GM03348 (cell line): ENCODE data around the gene ABHD12.
"Not testable (repeated sequence)": the region's sequence is repeated elsewhere in the genome, so short reads cannot be mapped to it uniquely, and the experiment has no call there.

Experiments used
- DNase-seq: peaks from one replicate; pipeline ENCODE4 v3.0.0; 2012; ENCODE audit warnings: low spot score

ABHD12 gene

DNA sequence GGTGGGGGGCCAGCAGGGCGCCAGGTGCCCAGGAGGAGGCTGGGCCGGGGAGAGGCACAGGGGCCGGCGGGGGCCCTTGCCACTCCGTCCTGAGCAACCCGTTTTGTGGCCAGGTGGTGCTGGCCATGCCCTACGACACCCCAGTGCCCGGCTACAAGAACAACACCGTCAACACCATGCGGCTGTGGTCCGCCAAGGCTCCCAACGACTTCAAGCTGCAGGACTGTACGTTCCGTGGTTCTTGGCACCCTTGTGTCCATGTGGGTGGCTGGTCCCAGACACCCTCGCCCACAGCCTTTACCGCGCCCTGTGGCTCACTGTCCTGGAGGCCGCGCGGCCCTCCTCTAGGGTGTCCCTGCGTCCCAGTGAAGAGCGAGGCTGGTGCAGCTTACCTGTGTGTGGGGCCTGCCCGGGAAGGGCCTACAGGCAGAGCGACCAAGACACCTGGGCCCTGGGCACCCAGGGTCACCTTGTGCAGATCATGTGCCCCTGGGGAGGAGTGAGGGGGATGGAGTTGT is 114.0 kb downstream of the ABHD12 start:
- no peak for DNase-seq

DNA sequence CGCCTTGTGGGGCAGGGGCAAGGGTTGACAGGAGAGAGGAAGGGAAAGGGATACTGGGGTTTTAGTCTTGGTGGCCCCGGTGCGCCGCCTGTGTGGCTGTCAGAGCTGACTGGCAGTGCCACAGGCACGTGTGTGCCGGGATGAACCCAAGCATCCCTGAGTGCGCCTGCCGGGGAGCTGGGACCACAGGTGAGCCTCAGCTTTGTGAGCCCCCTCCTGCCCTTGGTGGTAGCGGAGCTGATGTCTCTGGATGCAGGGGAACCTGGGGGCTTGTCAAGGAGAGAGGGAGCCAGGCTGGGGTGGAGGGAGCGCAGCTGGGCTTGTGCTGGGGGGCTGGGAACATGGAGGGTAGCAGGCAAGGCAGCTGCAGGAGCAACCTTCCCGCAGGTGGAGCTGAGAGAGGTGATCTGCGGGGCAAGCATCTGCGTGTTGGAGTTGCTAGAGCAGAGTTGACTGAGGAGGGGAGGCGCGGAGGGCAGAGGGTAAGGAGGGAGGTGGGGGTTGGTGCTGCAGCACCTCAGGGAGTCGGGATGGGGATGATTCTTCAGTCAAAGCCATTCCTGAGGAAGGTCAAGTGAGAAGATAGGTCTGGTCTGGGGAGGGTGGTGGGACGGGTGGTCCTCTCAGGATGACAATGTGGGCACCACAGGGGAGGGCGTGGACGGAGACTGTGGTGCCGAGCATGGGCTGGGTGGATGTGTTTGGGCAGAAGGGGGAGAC is 114.7 kb downstream of the ABHD12 start:
- DNase-seq = no peak

DNA sequence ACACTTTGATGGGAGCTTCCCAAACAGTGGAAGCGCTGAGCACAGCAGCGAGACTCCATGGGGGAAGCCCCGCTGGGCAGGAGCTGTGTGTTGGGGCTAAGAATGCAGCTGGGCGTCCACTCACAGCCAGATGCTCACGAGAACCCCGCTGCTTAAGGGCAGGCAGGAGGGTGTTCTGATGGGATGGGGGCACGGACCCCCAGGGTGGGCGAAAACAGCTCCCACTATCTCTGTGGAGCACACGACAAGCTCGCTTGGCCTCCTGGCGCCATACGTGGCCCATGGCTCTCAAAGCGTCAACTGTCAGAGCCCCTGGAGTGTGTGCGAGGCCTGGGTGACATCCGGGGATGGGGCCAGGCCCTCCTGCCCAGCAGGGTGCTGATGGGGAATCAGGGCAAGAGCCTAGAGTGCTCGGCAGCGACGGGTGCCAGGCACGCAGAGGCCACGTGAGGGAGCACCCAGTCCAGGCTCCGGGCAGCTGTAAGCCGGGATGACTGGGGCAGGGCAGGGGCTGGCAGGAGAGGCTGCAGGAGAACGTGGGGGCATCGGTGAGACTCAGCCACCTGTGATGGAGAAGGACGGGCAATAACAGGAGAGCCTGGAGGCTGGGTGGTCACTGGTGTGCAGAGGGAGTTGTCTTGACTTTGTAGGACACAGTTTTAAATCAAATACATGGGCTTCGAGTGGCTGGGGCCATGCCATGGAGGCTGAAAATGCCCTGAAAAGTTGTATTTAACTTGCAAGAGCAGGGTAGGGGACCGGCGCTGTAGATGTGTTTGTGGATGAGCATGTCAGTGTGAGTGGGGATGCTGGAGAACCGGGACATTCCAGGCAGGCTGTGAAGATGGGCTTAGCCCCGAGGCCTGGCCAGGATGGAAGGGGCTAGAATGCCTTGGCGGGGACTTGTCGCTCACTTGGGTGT is 115.5 kb downstream of the ABHD12 start:
- DNase-seq = no peak

DNA sequence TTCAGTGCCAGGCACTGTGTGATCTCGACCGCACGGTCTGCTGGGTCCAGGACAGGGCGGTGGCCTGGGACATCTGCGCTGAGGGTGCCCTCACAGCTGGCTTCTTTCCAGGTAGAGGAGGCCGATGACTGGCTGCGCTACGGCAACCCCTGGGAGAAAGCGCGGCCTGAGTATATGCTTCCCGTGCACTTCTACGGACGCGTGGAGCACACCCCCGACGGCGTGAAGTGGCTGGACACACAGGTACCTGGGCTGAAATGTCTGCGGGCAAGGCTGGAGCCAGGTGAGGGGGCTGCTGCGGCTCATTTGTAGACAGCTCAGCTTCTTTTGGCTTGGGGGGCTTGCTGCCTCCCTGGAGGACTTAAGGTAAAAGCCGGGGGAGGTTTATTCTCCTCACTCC is 116.2 kb downstream of the ABHD12 start:
- DNase-seq = no peak

DNA sequence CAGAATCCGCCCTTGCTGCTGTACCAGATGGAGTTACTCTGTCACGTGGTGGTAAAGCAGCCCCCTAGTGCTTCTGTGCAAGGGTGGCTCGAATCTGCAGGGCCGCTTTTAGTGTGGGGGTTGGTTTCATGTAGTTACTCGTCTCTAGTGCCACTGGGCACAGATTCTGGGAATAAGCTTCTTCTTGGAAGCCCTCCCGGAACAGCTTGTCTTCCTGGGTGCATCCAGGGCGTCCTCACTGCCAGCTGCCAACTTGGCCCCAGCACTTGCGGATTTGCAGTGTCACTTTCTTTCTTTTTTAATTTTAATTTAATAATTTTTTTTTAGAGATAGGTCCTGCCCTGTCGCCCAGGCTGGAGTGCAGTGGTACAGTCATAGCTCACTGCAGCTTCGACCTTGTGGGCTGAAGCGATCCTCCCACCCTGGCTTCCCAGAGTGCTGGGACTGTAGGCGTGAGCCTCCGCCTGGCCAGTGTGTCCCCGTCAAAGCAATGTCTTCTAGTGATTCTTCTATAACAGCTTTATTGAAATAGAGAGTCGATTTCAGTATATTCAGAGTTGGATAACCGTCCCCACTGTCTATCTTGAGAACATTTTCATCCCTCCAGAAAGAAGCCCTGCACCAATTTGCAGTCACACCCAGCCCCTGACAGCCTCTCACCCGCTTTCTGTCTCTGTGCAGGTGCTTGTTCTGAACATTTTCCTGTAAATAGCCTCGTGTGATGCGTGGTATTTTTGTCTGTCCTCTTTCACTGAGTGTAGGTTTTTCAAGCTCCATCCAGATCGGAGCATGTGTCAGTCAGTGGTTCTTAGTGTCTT is 116.9 kb downstream of the ABHD12 start:
- no peak for DNase-seq

DNA sequence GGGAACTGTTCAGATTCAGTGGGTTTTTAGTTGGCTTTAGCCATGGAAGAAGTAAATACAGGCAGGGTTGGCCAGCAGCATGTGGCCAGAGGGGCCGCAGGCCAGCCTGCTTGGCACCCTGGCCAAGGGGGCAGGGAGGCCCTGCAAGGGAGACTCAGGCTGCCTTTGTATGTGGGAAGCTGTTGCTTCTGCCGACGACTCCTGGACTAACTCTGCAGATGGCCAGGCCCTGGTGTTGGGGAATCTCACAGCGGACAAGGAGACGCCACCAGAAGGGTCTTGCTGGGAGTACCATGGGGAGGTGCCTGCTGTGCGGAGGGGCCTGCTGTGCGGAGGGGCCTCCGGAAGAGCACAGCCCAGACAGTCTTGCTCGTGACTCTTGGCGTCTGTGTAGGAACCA is 117.6 kb downstream of the ABHD12 start:
- no peak for DNase-seq

DNA sequence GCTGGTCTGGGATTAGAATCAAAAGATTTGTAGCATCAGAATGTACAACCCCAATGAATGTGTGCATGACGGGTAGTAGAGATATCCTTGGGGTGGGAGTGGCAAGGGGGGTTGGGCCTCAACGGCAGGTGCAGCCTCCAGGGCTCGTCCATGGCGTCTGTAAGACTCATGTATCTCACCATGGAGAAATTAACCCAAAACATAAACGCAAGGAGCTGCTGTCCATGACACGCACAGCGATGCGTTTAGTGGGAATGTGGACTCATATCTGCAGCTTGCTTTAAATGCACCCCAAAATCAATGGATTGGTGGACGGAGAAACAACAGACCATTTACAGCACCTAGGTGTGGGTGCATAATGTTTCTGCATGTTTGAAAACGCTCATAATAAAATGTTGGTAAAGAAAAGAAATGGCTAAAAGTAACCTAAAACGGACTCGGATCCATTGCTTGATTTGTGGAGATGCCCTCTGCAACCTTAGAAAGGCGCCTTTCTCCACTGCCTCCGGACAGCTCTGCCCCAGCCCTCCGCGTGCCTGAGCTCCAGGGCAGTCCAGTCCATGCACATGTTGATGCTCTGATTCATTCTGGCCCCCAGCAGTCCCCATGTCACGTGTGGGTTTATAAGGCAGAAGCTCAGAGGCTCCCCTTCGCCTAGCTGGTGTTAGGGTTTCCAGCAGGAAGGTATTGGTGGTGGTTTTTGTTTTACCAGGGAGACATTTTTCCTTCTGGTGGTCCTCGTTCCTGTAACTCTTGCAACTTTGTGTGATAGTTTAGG is 118.2 kb downstream of the ABHD12 start:
- DNase-seq = no peak

DNA sequence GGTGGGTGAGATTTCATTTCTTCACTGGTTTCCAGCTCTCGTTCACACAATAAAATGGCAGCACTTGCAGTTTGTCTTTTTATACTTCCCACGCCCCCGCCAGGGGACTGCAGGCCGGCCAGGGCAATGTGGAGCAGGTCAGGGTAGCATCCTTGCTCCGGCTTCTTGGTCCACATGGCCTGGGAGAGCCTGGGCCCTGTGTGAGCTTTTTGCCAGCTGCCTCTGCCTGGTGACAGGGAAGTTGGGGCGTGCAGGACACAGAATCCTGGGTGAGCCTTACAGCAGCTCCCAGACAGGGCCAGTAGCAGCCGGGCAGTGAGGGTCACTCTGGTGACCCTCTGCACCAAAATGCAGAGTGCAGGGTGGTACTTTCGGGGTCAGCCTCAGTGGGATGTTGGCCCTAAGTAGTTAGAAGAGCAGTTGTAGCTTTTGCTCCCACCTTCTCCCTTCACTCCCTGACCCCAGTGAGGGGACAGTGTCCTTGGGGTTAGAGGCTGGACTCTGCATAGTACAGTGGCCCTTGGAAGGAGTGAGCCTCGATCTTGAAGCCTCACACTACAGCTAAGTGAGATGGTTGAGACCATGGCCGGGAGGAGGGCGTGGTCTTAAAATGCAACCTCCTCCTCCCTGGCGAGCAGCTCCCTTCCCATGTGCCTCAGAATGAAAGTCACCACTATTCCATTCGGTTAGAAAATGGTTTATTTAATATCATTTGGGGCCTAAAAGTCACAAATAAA is 119.0 kb downstream of the ABHD12 start:
- DNase-seq = no peak

DNA sequence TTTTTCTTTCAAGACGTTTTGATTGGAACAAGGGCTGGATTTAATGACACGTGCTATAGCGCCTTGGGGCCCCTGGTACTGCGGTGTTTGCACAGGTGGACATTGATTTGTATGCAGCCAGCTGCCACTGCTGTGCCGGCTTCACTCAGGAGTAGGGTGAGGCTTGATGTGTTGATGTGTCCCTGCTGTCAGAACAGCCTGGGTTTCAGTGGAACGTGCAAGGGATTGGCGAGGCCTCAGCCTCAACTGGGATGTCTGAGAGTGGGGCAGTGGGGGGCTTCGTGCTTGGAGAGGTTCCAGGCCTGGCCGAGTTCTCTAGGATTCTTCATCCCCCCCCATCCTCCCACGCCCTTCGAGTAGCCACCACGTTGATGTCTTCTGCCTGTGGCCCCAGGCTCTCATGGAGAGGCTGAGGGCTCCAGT is 119.8 kb downstream of the ABHD12 start:
- no peak for DNase-seq

DNA sequence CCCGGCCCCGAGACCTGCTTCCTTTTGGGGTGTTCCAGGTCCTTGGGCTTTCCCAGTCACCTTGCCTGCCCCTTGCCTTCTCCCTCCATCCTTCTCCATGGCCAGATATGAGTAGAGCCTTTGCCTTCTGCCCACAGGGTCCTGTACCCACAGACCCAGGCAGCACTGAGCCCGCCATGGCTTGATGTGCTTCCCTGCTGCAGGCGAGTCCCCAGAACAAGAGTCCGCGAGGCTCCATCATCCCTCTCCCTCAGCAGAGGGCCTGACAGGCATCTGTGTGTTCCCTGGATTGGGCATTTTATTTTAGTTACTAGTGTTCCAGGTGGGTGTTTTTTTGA is 120.8 kb downstream of the ABHD12 start:
- no peak for DNase-seq

DNA sequence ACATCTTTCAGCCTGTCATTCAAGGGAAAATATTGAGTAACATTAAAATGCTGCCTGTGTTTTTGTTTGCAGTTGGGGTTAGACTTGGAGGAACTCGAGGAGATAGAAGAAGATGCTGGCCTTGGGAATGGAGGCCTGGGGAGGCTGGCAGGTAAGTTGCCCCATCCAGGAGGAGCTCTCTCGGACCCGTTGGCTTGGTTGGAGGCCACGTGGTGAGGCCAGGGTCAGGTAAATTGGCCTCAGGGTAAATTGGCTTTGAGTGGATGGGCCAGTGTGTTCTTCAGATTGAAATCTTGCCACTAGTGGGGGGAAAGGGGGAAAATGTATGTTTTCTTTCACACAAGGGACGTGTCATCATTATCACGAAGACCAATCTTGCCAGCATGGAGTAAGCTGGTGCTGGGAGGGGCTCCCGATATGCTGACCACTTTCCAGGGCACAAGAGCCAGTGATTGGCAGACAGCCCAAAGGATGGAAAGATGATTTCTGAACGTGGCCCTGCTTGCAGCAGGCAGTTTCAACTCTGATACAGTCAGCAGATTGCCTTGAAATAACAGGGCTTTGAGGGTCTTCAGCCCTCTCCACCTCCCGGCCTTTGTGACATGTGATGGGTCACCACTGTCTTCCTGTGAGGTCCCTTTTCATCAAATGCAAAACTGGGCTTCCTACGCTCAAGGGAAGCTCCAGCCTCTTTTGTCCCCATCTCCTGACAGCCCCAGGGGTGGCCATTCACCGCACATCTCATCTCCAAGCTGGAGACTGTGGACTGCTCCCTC is 121.4 kb downstream of the ABHD12 start:
- no peak for DNase-seq

DNA sequence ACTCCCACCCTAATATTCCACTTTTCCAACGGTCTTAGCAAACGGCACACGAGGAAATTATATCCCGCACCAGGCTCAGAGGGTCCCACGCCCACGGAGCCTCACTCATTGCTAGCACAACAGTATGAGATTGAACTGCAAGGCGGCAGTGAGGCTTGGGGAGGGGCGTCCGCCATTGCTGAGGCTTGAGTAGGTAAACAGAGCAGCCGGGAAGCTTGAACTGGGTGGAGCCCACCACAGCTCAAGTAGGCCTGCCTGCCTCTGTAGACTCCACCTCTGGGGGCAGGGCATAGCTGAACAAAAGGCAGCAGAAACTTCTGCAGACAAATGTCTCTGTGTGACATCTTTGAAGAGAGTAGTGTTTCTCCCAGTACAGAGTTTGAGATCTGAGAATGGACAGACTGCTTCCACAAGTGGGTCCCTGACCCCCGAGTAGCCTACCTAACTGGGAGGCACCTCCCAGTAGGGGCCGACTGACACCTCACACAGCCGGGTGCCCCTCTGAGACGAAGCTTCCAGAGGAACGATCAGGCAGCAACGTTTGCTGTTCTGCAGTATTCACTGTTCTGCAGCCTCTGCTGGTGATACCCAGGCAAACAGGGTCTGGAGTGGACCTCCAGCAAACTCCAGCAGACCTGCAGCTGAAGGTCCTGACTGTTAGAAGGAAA is 129.7 kb downstream of the ABHD12 start:
- DNase-seq = not testable (repeated sequence)

DNA sequence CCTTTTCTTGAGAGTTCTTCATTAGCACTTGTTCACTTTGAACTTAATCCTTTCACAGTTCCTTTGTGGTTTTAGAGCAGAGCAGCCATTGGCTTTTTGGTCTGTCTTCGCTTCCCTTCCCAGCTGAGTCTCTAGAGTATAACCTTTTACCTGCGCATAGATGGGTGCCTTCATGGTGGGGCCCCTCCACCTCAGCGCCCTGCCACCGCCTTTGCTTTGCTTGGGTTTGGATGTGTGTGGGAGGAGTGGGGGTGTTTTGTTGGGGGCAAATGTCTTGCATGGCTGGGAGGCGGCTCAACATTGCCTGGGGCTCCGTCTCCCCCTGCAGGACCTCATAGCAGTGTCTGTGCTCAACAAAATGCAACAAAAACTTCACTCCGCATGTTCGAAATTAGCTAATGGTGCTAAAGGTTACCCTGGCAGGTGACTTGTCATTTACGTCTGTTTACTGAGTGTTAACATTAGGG is 130.8 kb downstream of the ABHD12 start:
- no peak for DNase-seq

DNA sequence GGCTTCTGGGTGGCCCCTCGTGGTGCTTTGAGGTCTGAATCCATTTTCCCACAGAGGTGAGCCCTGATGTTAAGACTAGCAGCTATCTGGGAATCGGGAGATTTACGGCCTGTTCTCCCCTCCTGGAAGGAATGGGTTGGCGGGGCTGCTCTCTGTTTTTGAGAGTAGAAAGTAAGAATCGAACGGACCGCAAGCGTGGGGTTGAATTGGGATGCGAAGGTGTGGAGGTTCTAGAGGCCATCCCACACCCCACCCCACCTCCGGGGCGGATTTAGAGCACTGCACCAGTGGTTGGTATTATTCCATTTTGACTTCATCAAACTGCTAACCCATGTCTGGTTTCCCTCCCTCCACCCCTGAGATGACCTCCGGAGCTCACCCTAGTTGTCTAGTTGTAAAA is 131.3 kb downstream of the ABHD12 start:
- DNase-seq = no peak

DNA sequence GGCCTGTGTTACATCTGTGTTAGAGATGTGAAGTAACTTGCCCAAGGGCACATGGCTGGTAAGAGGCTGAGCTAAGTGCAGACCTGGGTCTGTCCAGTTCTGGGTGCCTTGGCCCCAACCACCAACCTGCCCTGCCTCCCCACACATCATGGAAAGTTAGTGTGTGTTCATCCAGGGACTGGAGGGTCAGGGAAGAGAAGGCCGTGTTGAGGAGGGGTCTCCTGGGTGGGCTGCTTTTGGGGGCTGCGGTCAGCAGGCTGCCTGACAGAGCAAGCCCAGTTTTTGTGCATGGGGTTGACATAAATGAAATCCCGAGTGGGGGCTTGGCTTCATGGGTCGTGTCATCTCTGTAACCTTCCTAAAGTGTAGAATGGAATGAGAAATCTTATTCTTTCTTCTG is 131.8 kb downstream of the ABHD12 start:
- DNase-seq = no peak

DNA sequence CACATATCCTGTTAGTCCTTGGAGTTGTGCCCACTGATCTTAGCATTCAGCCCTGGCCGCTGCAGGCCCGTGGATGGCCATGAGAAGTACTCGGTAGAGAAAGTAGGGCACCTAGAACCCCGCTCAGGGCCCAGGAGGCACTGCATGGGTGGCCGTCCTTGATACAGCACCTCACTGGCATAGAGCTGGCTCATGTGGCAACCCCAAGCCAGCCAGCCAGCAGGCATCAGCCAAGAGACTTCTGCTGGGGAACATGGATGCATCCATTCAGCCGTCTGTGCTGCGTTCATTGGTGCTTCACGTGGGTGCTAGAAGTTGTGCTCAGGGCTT is 132.2 kb downstream of the ABHD12 start:
- DNase-seq = no peak

DNA sequence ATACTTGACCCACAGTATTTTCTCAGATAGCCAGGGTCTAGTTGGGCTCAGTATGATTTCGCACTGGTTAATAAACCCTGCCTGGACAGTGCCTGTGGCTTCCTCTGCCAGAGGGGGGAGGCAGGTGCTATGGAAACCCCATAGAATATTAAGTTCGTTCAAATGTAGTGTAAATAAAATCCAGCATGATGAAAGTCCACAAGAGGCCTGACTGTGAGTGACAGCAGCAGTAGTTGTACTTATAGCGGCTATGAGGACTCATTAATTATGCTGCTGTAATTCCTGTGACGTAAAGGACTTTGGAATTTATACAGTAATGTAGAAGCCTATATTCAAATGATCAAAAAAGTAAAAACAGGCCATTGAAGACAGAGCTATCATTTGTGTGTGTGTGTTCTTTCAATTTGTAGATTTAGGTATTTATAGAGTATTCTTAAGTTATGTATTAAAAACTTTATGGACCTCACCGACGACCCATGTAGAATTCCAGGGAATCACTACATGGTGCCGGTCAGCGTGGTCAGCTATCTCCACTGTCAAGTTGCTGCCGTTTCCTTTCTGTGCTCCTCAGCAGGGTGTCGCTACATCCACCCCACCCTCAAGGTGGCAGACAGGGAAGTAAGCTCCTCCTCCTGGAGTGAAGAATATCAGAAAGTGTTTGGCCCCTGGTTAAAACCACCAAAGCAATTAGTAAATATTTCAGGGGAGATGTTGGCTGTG is 132.7 kb downstream of the ABHD12 start:
- DNase-seq = no peak

DNA sequence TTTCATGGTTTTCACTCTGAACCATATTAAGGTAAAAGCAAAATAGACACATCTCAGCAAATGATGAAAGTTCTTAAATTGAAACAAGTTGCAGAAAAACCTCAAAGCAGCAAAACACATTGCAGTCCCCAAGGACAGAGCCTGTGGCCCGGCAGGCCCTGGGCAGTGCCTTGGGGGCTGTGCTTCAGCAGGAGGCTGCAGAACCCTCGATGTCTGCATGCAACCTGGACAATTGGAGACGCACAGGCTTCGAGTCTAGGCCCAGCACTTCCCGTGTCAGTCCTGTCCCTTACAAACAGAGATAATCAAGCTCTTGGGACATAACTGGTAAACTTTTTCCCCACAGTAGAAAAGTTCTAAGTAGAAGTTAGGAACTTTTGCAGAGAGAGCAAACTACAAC is 133.5 kb downstream of the ABHD12 start:
- DNase-seq = no peak
